ENCODE measurements around the gene RBPMS2.

The RBPMS2 gene

DNA sequence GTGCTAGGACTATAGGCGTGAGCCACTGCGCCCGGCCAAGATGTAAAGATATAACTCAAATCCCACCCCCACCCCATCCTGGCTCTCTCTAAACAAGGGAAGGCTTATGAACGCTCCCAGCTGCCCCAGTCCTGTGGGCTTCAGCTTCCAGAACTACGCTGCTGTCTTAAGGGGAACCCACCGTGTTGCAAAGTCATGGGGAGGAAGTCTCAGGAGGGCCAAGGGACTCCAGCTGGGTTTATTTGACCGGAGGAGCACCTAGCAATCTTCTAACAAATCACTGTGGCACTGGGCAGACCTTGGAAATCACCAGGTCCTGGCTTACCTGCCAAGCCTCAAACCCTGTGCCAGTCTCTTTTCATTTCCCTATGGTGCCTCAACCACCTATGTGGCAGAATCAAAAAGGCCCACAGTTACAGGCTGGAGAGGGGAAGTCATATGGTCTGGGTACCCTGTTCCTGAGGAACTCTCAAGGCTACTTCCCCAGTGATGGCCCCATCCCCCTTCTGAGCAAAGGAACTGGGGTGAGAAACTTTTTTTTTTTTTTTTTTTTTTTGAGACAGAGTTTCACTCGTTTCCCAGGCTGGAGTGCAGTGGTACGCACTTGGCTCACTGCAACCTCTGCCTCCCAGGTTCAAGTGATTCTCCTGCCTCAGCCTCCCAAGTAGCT lies 83.4 kb downstream of the RBPMS2 start:
- no peak for DNase-seq (ENCODE audit: low spot score)

DNA sequence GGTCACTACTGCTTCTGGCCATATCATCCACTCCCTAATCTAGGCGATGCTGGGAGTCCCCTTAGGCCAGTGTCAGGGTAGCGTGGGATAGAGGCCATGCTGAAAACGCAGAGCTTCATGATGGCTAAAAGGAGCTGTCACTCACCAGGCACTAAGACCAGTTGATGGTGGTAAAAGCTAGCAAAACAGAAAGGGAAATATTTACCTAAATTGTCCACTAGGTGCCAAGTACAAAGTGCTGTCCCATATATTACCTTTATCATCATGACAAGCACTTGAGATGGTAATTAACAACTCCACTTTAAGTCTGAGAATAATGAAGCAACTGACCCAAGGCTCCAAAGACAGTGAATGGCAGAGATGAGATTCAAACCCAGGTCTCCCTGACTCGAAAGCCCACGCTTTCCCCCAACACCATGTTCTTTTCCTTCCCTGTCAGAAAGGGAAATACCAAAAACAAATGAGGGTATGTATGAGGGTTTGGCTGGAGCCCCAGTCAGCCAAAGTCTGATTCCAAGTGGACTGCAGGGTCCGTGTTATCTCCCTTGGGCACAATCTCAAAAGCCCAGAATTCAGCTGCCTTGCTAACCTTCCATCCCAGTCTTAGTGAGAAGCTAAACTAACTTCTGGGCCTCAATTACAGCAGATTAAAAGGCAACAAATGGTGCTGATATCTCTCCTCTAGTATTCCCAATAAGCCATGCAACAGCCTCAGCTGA lies 84.7 kb downstream of the RBPMS2 start:
- no peak for DNase-seq (ENCODE audit: low spot score)

DNA sequence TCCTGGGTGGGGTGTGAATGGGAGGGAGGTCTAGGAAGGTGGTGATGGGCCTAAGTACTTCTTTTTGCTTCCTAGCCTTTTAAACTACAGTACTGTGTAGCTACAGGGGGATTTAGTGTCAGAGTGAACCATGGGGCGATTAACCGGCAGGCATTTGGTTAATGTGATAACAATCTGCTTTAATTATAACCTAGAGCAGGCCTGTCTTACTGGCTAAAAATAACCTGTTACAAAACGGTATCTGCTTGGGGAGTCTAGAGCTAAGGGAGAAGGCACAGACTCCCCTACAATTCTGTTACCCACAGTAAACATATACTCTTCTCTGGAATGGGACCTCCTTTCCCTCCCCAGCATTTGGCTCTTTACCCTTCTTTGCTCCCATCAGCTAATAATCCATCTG lies 85.4 kb downstream of the RBPMS2 start:
- no peak for DNase-seq (ENCODE audit: low spot score)
